ENCODE results near the gene ANKRD63.
A peak's percentile ranks its signal among the peaks of the same experiment; 100 is the strongest.

The ANKRD63 gene

GRCh38 chr15:40255033-40255432 lies 27.8 kb downstream of the ANKRD63 start:
- no peak for DNase-seq

DNA sequence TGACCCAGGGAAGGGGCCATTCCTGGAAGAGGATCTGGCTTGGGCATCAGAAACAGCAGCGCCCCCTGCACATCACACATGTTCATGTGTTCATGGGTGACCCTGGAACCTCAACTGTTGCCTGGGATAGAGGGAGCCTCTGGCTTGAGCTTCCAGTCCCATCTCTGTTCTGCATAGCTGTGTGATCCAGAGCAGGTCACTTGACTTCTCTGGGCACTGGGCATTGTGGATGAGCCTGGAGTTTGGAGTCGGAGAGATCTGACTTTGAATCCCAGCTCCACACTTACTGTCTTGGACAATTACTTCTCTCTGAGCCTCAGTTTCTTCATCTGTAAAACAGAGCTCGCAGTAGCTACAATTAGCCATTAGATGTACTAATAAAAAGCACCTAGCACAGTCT lies 28.4 kb downstream of the ANKRD63 start:
- no peak for DNase-seq

DNA sequence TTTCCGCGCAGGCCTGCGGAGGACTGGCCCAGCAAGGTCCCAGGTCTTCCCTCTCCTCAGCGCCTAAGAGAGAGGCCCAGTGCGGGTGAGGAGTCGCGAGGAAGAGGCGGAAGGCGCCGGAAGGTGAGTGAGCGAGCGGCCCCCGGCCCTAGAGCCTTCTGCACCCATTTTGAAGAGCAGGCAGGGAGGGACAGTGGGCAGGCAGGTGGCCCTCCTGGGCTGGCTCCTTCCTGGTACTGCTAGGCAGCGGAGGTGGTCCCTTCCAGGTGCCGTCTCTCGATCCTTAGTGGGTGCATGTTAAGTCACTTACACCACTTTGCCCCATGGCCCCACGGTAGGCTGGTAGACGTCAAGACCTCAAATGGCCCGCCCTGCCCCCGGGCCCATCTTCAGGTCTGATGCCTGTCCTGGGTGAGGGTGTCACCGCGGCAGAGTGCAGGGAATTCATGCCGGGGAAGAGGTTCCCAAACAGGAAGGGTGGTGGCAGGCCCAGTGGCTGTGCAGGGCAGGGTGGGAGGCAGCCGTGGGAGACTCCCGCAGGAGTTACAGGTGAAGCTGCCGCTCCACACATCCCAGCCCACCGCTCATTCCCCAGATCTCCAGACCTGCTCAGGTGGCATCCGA lies 29.6 kb downstream of the ANKRD63 start:
- no peak for DNase-seq

GRCh38 chr15:40252438-40253166 lies 30.3 kb downstream of the ANKRD63 start:
- peak; percentile 37 to 39 for DNase-seq

DNA sequence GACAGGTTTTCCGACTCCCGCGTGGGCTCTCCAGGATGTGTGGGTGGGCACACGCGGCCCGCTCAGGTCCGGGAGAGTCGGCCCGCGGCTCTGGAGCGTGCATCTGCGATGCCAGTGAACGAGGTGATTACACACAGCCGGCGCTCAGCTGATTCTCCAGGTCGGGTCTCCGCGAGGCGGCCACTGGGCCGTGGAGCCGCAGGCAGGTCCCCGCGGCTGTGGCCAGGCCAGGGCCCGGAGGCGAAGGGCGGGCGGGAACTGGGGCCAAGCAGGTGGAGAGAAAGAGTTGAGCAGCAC lies 30.8 kb downstream of the ANKRD63 start:
- no peak for DNase-seq

GRCh38 chr15:40251486-40252140 lies 31.3 kb downstream of the ANKRD63 start:
- no peak for DNase-seq

DNA sequence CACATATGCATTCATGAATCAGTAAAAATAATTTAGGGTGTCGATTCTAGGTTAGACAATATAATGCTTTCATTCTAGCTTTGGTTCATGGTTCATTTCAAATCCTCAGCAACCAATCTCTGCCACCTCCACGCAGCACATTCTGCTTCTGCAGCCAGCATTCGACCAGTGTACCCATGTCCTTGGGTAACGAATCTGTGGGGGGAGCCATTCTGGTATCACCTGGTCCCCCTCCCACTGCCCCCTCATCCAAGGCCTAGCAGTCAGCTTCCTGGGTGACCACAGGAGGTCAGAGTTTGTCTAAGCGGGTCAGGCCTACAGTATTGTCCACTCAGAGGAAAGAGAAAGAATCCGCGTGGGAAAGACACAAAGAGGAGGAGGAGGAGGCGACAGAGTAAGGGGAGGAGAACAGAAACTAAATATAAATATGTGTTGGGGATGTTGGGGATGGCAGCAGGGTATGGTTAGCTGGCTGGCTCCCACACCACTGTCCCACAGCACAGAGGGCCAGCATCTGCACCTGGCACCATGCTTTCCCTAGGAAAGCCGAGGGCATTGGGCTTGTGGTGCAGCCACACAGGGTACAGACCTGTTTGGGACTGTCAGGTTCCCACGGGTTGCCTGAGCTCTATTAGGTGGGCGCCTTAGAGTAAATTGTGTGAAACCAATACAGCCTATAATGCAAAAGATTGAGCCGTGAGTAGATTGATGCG lies 31.9 kb downstream of the ANKRD63 start:
- no peak for DNase-seq

- no peak for DNase-seq
These were observed 32.6 kb downstream of the ANKRD63 start for GRCh38 chr15:40250304-40250656.

- no peak for DNase-seq
These were observed 33.2 kb downstream of the ANKRD63 start for GRCh38 chr15:40249477-40250303.

DNA sequence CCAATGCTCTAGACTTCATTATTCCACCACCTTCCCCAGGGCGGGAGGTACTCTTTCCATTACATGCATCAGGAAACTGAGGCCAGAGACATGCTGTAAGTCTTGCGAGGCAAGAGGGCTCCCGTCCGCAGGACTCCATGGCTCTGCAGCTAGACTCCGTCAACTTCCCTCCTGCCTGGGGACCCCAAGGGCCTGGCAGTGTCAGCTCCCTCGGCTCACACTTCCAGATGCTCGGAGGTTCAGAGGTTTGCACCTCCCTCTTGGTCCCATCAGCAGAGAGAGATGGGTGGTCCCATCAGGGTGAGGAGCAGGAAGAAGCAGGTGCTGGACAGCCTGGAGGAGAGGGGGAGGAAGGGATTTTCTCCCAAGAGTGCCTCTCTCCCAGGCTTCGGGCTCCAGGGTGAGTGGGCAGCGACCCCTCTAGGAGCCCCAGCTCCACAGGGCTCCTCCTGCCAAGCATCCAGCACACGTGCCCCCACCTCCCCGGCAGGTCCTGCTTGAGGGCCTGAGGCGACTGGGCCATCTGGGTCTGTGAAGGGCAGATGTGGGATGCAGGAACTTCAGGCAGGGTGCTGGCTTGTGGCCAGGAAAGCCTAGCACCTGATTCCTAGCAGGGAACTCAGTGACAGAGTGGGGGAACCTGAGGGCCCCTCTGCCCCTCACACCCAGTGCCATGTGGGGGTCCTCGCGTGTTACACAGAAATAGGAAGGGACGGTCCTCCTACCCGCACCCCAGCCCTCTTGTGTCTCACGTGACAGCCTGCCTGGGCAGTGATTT lies 34.7 kb downstream of the ANKRD63 start:
- no peak for DNase-seq

GRCh38 chr15:40247406-40247971 lies 35.4 kb downstream of the ANKRD63 start:
- no peak for DNase-seq

DNA sequence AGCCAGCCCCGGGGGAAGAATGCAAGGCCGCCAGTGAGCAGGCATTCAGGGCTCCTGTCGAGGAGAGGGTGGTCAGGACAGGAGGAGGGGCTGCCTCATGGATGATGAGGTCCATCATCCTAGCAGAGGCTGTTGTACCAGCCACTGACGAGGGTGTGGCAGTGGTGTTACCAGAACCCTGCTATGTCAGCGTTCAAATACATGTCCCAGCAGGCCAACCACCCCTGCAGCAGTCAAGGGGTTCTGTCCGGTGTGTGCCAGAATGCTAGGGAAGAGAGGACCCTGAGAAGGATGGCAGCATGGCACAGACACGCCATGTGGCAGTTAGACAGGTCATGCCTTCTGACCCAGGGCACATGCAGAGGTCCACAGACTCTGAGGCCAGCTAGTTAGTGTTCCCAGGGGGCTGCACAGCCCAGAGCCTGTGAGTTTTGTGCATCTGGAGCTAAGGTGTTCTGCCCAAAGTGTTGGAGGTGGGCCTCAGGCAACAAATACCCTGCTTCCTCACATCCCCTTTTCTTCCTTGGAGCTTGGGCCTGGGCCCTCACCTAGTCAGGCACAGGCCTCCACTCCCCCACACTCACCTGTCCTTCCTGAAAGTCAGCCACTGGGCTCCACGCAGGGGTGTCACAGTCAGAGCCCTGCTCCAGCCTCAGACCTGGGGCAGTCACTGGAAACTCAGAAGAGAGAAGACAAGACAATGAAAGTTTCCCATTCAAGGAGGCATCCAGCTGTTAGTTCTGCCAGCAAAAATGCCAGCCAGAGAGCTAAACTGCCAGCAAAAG lies 36.2 kb downstream of the ANKRD63 start:
- DNase-seq, result no peak

GRCh38 chr15:40245666-40246450 lies 37.0 kb downstream of the ANKRD63 start:
- DNase-seq, result no peak

DNA sequence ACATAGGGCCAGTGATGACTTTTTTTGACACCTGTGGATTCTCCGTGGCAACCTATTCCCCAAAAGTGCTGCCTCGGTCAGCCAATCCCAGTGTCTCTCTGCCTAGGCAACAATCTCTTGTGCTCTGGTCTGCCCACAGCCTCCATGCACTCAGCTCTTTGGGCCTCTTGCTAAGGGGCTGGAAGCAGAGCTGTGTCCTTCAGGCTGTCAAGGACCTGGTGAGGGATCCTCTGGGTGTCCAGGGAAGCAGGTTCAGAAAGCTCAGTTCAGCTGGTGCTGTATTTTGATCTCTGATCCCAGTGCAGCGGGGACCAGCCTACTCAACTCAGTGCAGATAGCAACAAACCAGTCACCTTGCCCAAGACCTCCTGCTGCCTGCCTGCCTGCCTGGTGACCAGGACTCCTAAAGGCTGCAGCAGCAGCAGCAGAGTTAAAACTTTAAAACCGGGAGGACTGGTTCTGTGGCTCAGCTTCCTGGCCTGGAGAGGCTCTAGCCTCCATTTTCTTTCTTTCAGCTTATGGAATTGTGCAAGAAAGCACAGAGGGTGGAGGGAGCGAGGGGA lies 37.8 kb downstream of the ANKRD63 start:
- no peak for DNase-seq

DNA sequence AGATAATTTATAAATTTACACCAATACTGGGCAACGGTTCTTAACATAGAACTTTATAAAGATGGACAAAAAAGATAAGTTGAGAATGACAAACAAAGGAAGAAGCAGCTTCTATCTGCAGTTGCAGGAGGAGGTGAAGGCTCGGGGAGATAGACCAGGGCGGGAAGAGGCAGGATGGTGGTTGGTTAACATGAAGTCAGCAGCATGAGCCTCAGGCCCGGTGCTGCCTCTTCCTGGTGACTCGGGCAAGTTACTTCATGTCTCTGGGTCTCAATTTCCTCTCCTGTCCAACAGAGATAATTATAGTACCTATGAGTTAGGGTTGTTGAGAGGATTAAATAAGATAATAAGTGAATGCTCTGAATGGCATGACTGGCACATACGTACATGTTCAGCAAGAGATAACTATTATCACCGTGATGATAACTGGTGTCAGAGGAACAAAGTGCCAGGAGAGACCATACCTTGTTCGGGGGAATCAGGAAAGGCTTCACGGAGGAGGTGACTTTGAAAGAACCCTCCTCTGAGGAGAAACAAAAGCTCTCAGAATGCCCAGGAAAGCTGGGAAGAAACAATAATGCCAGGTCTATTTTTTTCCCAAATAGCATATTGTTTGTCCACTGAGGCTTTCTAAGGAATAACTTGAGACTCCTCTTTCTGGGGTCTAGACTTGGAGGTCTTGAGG lies 39.6 kb downstream of the ANKRD63 start:
- peak in 1 of 2 experiments; percentile 8 for DNase-seq

DNA sequence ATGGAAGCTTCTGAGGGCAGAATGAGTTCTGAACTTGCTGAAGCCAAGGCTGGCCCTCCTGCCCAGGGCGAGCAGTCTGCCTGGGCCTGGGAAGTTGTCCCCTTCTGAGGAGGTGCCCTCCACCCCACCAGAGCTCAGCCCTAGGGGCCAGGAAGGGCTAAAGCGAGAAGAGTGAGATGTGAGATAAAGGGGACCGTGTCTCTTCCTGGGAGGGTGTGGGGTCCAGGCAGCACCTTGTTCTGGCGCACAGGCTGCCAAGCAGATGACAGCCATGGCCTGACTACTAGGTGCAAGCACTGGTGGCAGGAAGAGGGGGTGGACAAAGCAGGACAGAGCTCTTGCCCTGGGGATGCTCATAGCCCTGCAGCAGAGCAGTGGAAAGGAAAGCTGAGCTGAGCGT lies 40.3 kb downstream of the ANKRD63 start:
- peak in 1 of 2 experiments; percentile 6 for DNase-seq

GRCh38 chr15:40242213-40242599 lies 40.7 kb downstream of the ANKRD63 start:
- peak; percentile 9 to 13 for DNase-seq

- DNase-seq, result peak; percentile 7 to 12
These were observed 41.3 kb downstream of the ANKRD63 start for GRCh38 chr15:40241269-40242212.
